H1 (cell line): ENCODE results near the gene RSU1. TPM values are rescaled to one million over a fixed set of nuclear protein-coding genes. Genes with fewer than 3 reads are reported as not detected.

Experiments used
- CTCF ChIA-PET: fragments of 300-600 bp; sonication (Branson Sonifier 250); formaldehyde crosslinking; loops from one replicate; lab custom pipeline; 2021; ENCODE audit not compliant: partially characterized antibody; lab: Charles Lee
- POLR2A ChIA-PET: fragments of 300-600 bp; sonication (Branson Sonifier 250); formaldehyde crosslinking; loops from one replicate; lab custom pipeline; 2021; ENCODE audit warnings: inconsistent platforms; ENCODE audit not compliant: partially characterized antibody; lab: Charles Lee
- DNase-seq, 2 experiments: peaks; one replicate each; pipeline versions ENCODE4 v3.0.0 to v3.0.0-alpha.2; 2010 to 2022; ENCODE audit warnings: low spot score in 2 of 2, low read depth in 1 of 2, mixed read lengths in 1 of 2
- FAIRE-seq: peaks from 2 replicates; lab custom pipeline; 2011; peaks lifted over from hg19 to GRCh38; lab: Jason Lieb, UNC
- H2AFZ ChIP-seq: 2 replicates; pipeline ENCODE4 v1.8.1; 2012; ENCODE audit warnings: low read length, inconsistent platforms
- H2AK5ac ChIP-seq: 2 replicates; pipeline ENCODE4 v1.6.1; 2013; ENCODE audit warnings: low read depth, low read length
- H2BK120ac ChIP-seq: replicated peaks from 2 replicates; pipeline ENCODE3; 2013; ENCODE audit warnings: low read depth, low read length, inconsistent platforms
- H2BK12ac ChIP-seq: 2 replicates; pipeline ENCODE4 v1.6.1; 2013; ENCODE audit warnings: low read depth, low read length
- H2BK15ac ChIP-seq: 2 replicates; pipeline ENCODE4 v1.6.1; 2013; ENCODE audit warnings: low read length
- H2BK20ac ChIP-seq: 2 replicates; pipeline ENCODE4 v1.6.1; 2013; ENCODE audit warnings: low read length
- H2BK5ac ChIP-seq: 2 replicates; pipeline ENCODE4 v1.6.1; 2013; ENCODE audit warnings: low read depth, low read length
- H3K14ac ChIP-seq: 2 replicates; pipeline ENCODE4 v1.6.1; 2013; ENCODE audit warnings: inconsistent platforms; ENCODE audit not compliant: insufficient read length
- H3K18ac ChIP-seq: 2 replicates; pipeline ENCODE4 v1.6.1; 2013; ENCODE audit warnings: low read length; ENCODE audit errors: extremely low read depth
- H3K23ac ChIP-seq: 2 replicates; pipeline ENCODE4 v1.6.1; 2013; ENCODE audit warnings: inconsistent platforms; ENCODE audit not compliant: insufficient read length
- H3K23me2 ChIP-seq: 2 replicates; pipeline ENCODE4 v1.6.1; 2013; ENCODE audit warnings: low read depth, low read length
- H3K27ac ChIP-seq: 2 replicates; pipeline ENCODE4 v1.6.1; 2011; ENCODE audit warnings: low read depth, low read length, inconsistent platforms
- H3K27me3 ChIP-seq, 4 experiments: replicated peaks in 1 of 4; 1 replicate in 1 of 4; 2 replicates in 3 of 4; pipeline versions ENCODE4 v1.6.1 to v1.8.1; 2011 to 2013; ENCODE audit warnings: low read length in 3 of 4, mild to moderate bottlenecking in 3 of 4, inconsistent platforms in 2 of 4, mixed read lengths in 2 of 4, moderate library complexity in 1 of 4; ENCODE audit not compliant: control insufficient read depth in 3 of 4, insufficient read depth in 3 of 4; ENCODE audit errors: extremely low read depth in 1 of 4
- H3K36me3 ChIP-seq, 4 experiments: 2 replicates each; pipeline versions ENCODE4 v1.6.1 to v1.8.1; 2011 to 2013; ENCODE audit warnings: mild to moderate bottlenecking in 4 of 4, low read length in 3 of 4, moderate library complexity in 2 of 4, control low read depth in 1 of 4, inconsistent platforms in 1 of 4; ENCODE audit not compliant: insufficient read depth in 4 of 4, control insufficient read depth in 2 of 4
- H3K4ac ChIP-seq: replicated peaks from 2 replicates; pipeline ENCODE3; 2013; ENCODE audit warnings: low read length, low read depth, mixed read lengths, inconsistent platforms; ENCODE audit not compliant: insufficient read length
- H3K4me1 ChIP-seq, 4 experiments: replicated peaks in 1 of 4; 1 replicate in 1 of 4; 2 replicates in 3 of 4; pipeline versions ENCODE4 v1.6.1 to v1.8.1; 2011 to 2013; ENCODE audit warnings: low read length in 3 of 4, inconsistent platforms in 2 of 4, mixed read lengths in 1 of 4; ENCODE audit not compliant: insufficient read depth in 4 of 4, control insufficient read depth in 3 of 4
- H3K4me2 ChIP-seq, 2 experiments: 2 replicates each; pipeline versions ENCODE4 v1.6.1 to v1.8.1; 2011 to 2013; ENCODE audit warnings: low read depth in 2 of 2, low read length in 2 of 2, control low read depth in 1 of 2, inconsistent platforms in 1 of 2, mild to moderate bottlenecking in 1 of 2; ENCODE audit not compliant: insufficient read depth in 1 of 2
- H3K4me3 ChIP-seq, 4 experiments: fragments of 200-600, 300-600 bp in 1 of 4; sonication (generic), shearing (Covaris generic), sonication (Bioruptor Twin) in 1 of 4; 2 replicates each; pipeline versions ENCODE4 v1.5.1 to v1.8.1; 2011 to 2016; ENCODE audit warnings: low read length in 4 of 4, low read depth in 3 of 4, control low read depth in 2 of 4, inconsistent platforms in 2 of 4, mild to moderate bottlenecking in 2 of 4, mixed read lengths in 1 of 4, moderate library complexity in 1 of 4; ENCODE audit not compliant: insufficient read depth in 2 of 4; ENCODE audit errors: extremely low read depth in 1 of 4
- H3K56ac ChIP-seq: replicated peaks from 2 replicates; pipeline ENCODE3; 2013; ENCODE audit warnings: low read depth, mild to moderate bottlenecking, mixed read lengths, low read length, inconsistent platforms; ENCODE audit not compliant: insufficient read length
- H3K79me1 ChIP-seq: 2 replicates; pipeline ENCODE4 v1.6.1; 2013; ENCODE audit warnings: low read depth, low read length, control low read depth
- H3K79me2 ChIP-seq, 2 experiments: 2 replicates each; pipeline versions ENCODE4 v1.6.1 to v1.8.1; 2012 to 2013; ENCODE audit warnings: low read length in 2 of 2, mild to moderate bottlenecking in 2 of 2, inconsistent platforms in 1 of 2; ENCODE audit not compliant: insufficient read depth in 2 of 2, control insufficient read depth in 1 of 2
- H3K9ac ChIP-seq, 4 experiments: replicated peaks in 1 of 4; 1 replicate in 1 of 4; 2 replicates in 3 of 4; pipeline versions ENCODE4 v1.6.1 to v1.8.1; 2011 to 2013; ENCODE audit warnings: low read depth in 3 of 4, low read length in 3 of 4, control low read depth in 2 of 4, mild to moderate bottlenecking in 2 of 4, moderate library complexity in 2 of 4, inconsistent platforms in 1 of 4; ENCODE audit errors: extremely low read depth in 1 of 4
- H3K9me3 ChIP-seq, 2 experiments: 2 replicates each; pipeline versions ENCODE4 v1.6.1 to v1.8.1; 2012 to 2013; ENCODE audit warnings: mild to moderate bottlenecking in 2 of 2, moderate library complexity in 2 of 2, control low read depth in 1 of 2, inconsistent platforms in 1 of 2, low read depth in 1 of 2, low read length in 1 of 2, mixed read lengths in 1 of 2; ENCODE audit not compliant: insufficient read depth in 2 of 2
- H4K20me1 ChIP-seq, 2 experiments: replicated peaks in 1 of 2; 2 replicates each; pipeline versions ENCODE3 to v1.8.1; 2011 to 2013; ENCODE audit warnings: inconsistent platforms in 2 of 2, low read length in 2 of 2, mild to moderate bottlenecking in 1 of 2; ENCODE audit not compliant: insufficient read depth in 2 of 2, control insufficient read depth in 1 of 2
- H4K5ac ChIP-seq: 2 replicates; pipeline ENCODE4 v1.6.1; 2013; ENCODE audit warnings: low read length, low read depth, mixed read lengths, inconsistent platforms; ENCODE audit not compliant: insufficient read length
- H4K8ac ChIP-seq: 2 replicates; pipeline ENCODE4 v1.8.0; 2013; ENCODE audit warnings: mild to moderate bottlenecking, moderate library complexity, low read length, inconsistent platforms; ENCODE audit not compliant: insufficient read depth; ENCODE audit errors: extremely low read depth
- H4K91ac ChIP-seq: replicated peaks from 2 replicates; pipeline ENCODE3; 2013; ENCODE audit warnings: low read length, mixed read lengths, inconsistent platforms; ENCODE audit not compliant: insufficient read length
- WGBS, 2 experiments: shearing (Covaris generic) in 1 of 2; methylation state at CpG; one replicate each; pipeline versions ENCODE4 v1.1.6 to v1.1.7; 2013 to 2015; ENCODE audit warnings: low lambda C conversion rate in 2 of 2, mixed read lengths in 2 of 2, inconsistent platforms in 1 of 2, low coverage in 1 of 2, missing lambda C conversion rate in 1 of 2; ENCODE audit not compliant: insufficient replicate concordance in 2 of 2, insufficient coverage in 1 of 2, insufficient read length in 1 of 2; ENCODE audit errors: extremely low coverage in 1 of 2, missing lambda C conversion rate in 1 of 2; 5-methylcytosine and 5-hydroxymethylcytosine counted together
- polyA plus RNA-seq, 7 experiments: library from polyadenylated mRNA; depleted of rRNA in 3 of 7; stranded (reverse) in 5 of 7; unstranded in 2 of 7; fragments of >200 nt in 5 of 7; fragments of 200-250 nt in 2 of 7; gene quantifications; 1 replicate in 5 of 7; 2 replicates in 1 of 7; 4 replicates in 1 of 7; pipeline versions ENCODE4 v1.2.1 to v1.2.3, GENCODE V29; 2011 to 2013; ENCODE audit warnings: missing spikeins in 2 of 7, mixed read lengths in 2 of 7
- total RNA-seq: library from RNA; stranded (reverse); fragmentation: NEBNext Ultra II Directional; extraction: Animal tissue kit (Norgen Biotek cat#: 25700); gene quantifications from 2 replicates; pipeline ENCODE4 v1.2.1, GENCODE V29; 2021

Gene RSU1
- total and polyA plus RNA-seq, 2 of the 8 experiments (the other 6 are each of a cell fraction or from before 2014, with no cell fraction given) = 50.0 to 68.2 TPM

GRCh38 chr10:16856567-16856966 is 39.3 kb upstream of the RSU1 start:
- no peak for DNase-seq
- H3K27me3 ChIP-seq = no peaks in the 10 kb centered on the region
- no peak overlapping the region for H3K27ac ChIP-seq
- no peaks in the 10 kb centered on the region for H3K9me3 ChIP-seq
- no peak overlapping the region for H2BK20ac ChIP-seq
- no peak overlapping the region for H3K18ac ChIP-seq
- POLR2A ChIA-PET = no interaction called here
- H4K91ac ChIP-seq = no peak overlapping the region
- H4K20me1 ChIP-seq = no peaks in the 10 kb centered on the region
- no peak overlapping the region for H3K56ac ChIP-seq
- 71% methylated on average over 4 of the region's 4 CpGs; no CpG with 5 or more reads in 1 of the 2 experiments for WGBS, 2 experiments
- no peak overlapping the region for H3K14ac ChIP-seq
- CTCF ChIA-PET = interaction anchor here (0.7 to 3.4 kb wide), 9 partner anchors 9 to 925 kb away, joined by 3 to 9 read pairs (median 4); no protein-coding TSS in a partner anchor
- no peak overlapping the region for H2BK12ac ChIP-seq
- no peak overlapping the region for H2BK5ac ChIP-seq
- H2BK15ac ChIP-seq = no peak overlapping the region
- H2AFZ ChIP-seq = no peak overlapping the region
- no peak overlapping the region for H4K8ac ChIP-seq
- no peak overlapping the region for H3K4ac ChIP-seq
- H3K9ac ChIP-seq = no peak overlapping the region
- no peaks in the 10 kb centered on the region for H3K36me3 ChIP-seq
- no peak overlapping the region for H3K4me2 ChIP-seq
- H3K23ac ChIP-seq = no peak overlapping the region
- H4K5ac ChIP-seq = no peak overlapping the region
- H3K4me1 ChIP-seq = peaks cover 0 to 3% (median 0%) of the 10 kb centered on the region in 4 experiments; a peak in 2 of 7 replicates
- FAIRE-seq = peak; percentile 78
- H2BK120ac ChIP-seq = no peak overlapping the region
- no peak overlapping the region for H3K4me3 ChIP-seq
- H2AK5ac ChIP-seq = no peak overlapping the region
- no peaks in the 10 kb centered on the region for H3K23me2 ChIP-seq
- no peaks in the 10 kb centered on the region for H3K79me1 ChIP-seq
- no peaks in the 10 kb centered on the region for H3K79me2 ChIP-seq
